ENCODE data around the gene ADAMTS5.

DNA sequence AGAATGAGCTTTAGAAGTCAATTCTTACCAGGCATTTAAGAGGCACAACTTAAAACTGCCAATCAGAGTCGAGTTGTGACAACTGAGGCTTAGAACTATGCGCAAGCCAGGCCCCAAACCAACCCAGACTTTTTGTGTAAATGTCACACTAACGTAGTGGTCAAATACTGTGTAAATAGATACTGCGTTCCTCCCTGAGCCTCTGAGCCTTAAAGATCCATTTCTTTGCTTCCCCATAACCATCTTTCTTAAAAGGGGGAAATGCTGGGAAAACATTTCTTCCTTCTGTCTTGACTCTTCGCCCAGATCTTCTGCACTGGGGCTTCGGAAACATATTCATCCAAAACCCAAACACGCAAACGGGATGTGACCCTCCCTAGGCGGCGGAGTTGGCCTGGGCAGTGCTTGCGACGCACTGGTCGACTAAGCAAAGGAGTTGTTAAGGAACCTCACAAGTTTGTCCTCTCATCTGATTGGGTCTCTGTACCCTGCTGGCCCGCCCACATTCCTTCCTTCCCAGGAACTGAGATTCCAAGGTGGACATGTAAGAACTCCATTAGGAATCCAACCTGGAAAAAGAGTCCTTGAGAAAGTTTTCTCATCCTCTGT lies 2.6 kb downstream of the ADAMTS5 start:
- TF ChIP-seq, protein P1, sequence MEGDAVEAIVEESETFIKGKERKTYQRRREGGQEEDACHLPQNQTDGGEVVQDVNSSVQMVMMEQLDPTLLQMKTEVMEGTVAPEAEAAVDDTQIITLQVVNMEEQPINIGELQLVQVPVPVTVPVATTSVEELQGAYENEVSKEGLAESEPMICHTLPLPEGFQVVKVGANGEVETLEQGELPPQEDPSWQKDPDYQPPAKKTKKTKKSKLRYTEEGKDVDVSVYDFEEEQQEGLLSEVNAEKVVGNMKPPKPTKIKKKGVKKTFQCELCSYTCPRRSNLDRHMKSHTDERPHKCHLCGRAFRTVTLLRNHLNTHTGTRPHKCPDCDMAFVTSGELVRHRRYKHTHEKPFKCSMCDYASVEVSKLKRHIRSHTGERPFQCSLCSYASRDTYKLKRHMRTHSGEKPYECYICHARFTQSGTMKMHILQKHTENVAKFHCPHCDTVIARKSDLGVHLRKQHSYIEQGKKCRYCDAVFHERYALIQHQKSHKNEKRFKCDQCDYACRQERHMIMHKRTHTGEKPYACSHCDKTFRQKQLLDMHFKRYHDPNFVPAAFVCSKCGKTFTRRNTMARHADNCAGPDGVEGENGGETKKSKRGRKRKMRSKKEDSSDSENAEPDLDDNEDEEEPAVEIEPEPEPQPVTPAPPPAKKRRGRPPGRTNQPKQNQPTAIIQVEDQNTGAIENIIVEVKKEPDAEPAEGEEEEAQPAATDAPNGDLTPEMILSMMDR (IDR thresholded peaks at IDR 0.05; ENCODE audit: insufficient read depth, low read depth, low read length) = no peak
- no peak for TF ChIP-seq EZH2 (IDR thresholded peaks at IDR 0.05; ENCODE audit: insufficient read depth, low read length)

All from astrocyte (in vitro differentiated cells and primary cell).